K562 (cell line): Measurements from ENCODE around the gene ZNF391. TPM values are rescaled to one million over a fixed set of nuclear protein-coding genes. Genes with fewer than 3 reads are reported as not detected.

Source experiments
- polyA plus RNA-seq, 8 experiments: library from polyadenylated mRNA; depleted of rRNA in 4 of 8; stranded (reverse) in 5 of 8; unstranded in 3 of 8; fragments of >200 nt; fragmentation: Nextera tagmentation in 2 of 8; fragmentation: Illumina TruSeq in 1 of 8; extraction: Ambion mirVana in 2 of 8; extraction: Trizol in 1 of 8; gene quantifications; 2 replicates each; pipeline versions ENCODE4 v1.2.1 to v1.2.3, GENCODE V29; 2011 to 2014; ENCODE audit warnings: inconsistent platforms in 1 of 8, missing spikeins in 1 of 8
- small RNA-seq: library from RNA; depleted of rRNA; stranded (forward); fragments of <200 nt; gene quantifications from one replicate; pipeline ENCODE3, GENCODE V24; 2014
- total RNA-seq, 7 experiments: library from RNA; depleted of rRNA in 6 of 7; stranded (reverse); fragments of >200 nt in 6 of 7; fragmentation: Illumina TruSeq in 2 of 7; extraction: Trizol in 2 of 7; gene quantifications; 2 replicates each; pipeline versions ENCODE4 v1.2.1 to v1.2.3, GENCODE V29; 2011 to 2021; ENCODE audit warnings: low replicate concordance in 1 of 7

ZNF391 gene
- total and polyA plus RNA-seq, 9 of the 15 experiments (the other 6 are each of a cell fraction or from before 2014, with no cell fraction given), result 2.3 to 10.1 (median 5.8) TPM

Small RNAs within 50 kb of the gene (small RNA-seq; reads per million reads assigned to genes)
- gene MCFD2P1, result not detected

Other genes with a start within 250 kb of the ZNF391 start
- gene PRSS16, start 141.1 kb upstream of the ZNF391 start, total RNA-seq (2014; rRNA removed), result 4.9 and 7.5 TPM in 2 replicates
- 2.8 and 4.5 TPM in 2 replicates for gene PRSS16, start 141.1 kb upstream of the ZNF391 start, total RNA-seq (2014; rRNA removed; fragmentation: Illumina TruSeq; extraction: Trizol)
- 4.6 and 5.7 TPM in 2 replicates for gene PRSS16, start 141.1 kb upstream of the ZNF391 start, total RNA-seq (2015; rRNA removed; fragmentation: Illumina TruSeq; extraction: Trizol)
- gene PRSS16, start 141.1 kb upstream of the ZNF391 start, total RNA-seq (2021), result 12.1 and 12.7 TPM in 2 replicates
- 19.3 and 29.6 TPM in 2 replicates for gene PRSS16, start 141.1 kb upstream of the ZNF391 start, polyA plus RNA-seq (2011; rRNA removed)
- gene PRSS16, start 141.1 kb upstream of the ZNF391 start, polyA plus RNA-seq (2014; fragmentation: Illumina TruSeq; extraction: Trizol), result 13.1 and 17.4 TPM in 2 replicates
- gene PRSS16, start 141.1 kb upstream of the ZNF391 start, polyA plus RNA-seq (2014; fragmentation: Nextera tagmentation; extraction: Ambion mirVana), result 10 to 100 TPM; 12.0 to 13.5 TPM
- 21.3 and 21.8 TPM in 2 replicates for gene PRSS16, start 141.1 kb upstream of the ZNF391 start, polyA plus RNA-seq (2014; rRNA removed)
- not detected in 2 replicates for gene POM121L2, start 76.5 kb upstream of the ZNF391 start, total RNA-seq (2014; rRNA removed)
- not detected in 2 replicates for gene POM121L2, start 76.5 kb upstream of the ZNF391 start, total RNA-seq (2014; rRNA removed; fragmentation: Illumina TruSeq; extraction: Trizol)
- gene POM121L2, start 76.5 kb upstream of the ZNF391 start, total RNA-seq (2015; rRNA removed; fragmentation: Illumina TruSeq; extraction: Trizol), result not detected in 2 replicates
- not detected in 2 replicates for gene POM121L2, start 76.5 kb upstream of the ZNF391 start, total RNA-seq (2021)
- not detected in 2 replicates for gene POM121L2, start 76.5 kb upstream of the ZNF391 start, polyA plus RNA-seq (2011; rRNA removed)
- gene POM121L2, start 76.5 kb upstream of the ZNF391 start, polyA plus RNA-seq (2014; fragmentation: Illumina TruSeq; extraction: Trizol), result not detected in 2 replicates
- gene POM121L2, start 76.5 kb upstream of the ZNF391 start, polyA plus RNA-seq (2014; fragmentation: Nextera tagmentation; extraction: Ambion mirVana), result under 1 TPM; 0.23 to 0.45 TPM
- gene POM121L2, start 76.5 kb upstream of the ZNF391 start, polyA plus RNA-seq (2014; rRNA removed), result not detected in 2 replicates
- gene ZNF184, start 84.3 kb downstream of the ZNF391 start, total RNA-seq (2014; rRNA removed), result 10.2 and 11.2 TPM in 2 replicates
- gene ZNF184, start 84.3 kb downstream of the ZNF391 start, total RNA-seq (2014; rRNA removed; fragmentation: Illumina TruSeq; extraction: Trizol), result 21.6 and 25.5 TPM in 2 replicates
- 22.1 and 22.2 TPM in 2 replicates for gene ZNF184, start 84.3 kb downstream of the ZNF391 start, total RNA-seq (2015; rRNA removed; fragmentation: Illumina TruSeq; extraction: Trizol)
- 10.7 and 11.0 TPM in 2 replicates for gene ZNF184, start 84.3 kb downstream of the ZNF391 start, total RNA-seq (2021)
- 11.6 and 13.8 TPM in 2 replicates for gene ZNF184, start 84.3 kb downstream of the ZNF391 start, polyA plus RNA-seq (2011; rRNA removed)
- gene ZNF184, start 84.3 kb downstream of the ZNF391 start, polyA plus RNA-seq (2014; fragmentation: Illumina TruSeq; extraction: Trizol), result 12.8 and 16.2 TPM in 2 replicates
- 10 to 100 TPM in 1 of 2 experiments, 1 to 10 TPM in 1; 7.6 to 12.8 TPM for gene ZNF184, start 84.3 kb downstream of the ZNF391 start, polyA plus RNA-seq (2014; fragmentation: Nextera tagmentation; extraction: Ambion mirVana)
- 7.7 and 9.0 TPM in 2 replicates for gene ZNF184, start 84.3 kb downstream of the ZNF391 start, polyA plus RNA-seq (2014; rRNA removed)